Epithelial cell of prostate (primary cell): ENCODE data around the gene SERPINI1.
A peak's percentile ranks its signal among the peaks of the same experiment; 100 is the strongest.

Experiments
- DNase-seq: peaks from one replicate; pipeline ENCODE4 v3.0.0-alpha.2; 2011; ENCODE audit warnings: low read depth, low spot score
- H3K27ac ChIP-seq: fragments of 450-650 bp; 2 replicates; pipeline ENCODE4 v1.5.1; 2017; ENCODE audit warnings: mild to moderate bottlenecking

The SERPINI1 gene, protein sequence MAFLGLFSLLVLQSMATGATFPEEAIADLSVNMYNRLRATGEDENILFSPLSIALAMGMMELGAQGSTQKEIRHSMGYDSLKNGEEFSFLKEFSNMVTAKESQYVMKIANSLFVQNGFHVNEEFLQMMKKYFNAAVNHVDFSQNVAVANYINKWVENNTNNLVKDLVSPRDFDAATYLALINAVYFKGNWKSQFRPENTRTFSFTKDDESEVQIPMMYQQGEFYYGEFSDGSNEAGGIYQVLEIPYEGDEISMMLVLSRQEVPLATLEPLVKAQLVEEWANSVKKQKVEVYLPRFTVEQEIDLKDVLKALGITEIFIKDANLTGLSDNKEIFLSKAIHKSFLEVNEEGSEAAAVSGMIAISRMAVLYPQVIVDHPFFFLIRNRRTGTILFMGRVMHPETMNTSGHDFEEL

DNA sequence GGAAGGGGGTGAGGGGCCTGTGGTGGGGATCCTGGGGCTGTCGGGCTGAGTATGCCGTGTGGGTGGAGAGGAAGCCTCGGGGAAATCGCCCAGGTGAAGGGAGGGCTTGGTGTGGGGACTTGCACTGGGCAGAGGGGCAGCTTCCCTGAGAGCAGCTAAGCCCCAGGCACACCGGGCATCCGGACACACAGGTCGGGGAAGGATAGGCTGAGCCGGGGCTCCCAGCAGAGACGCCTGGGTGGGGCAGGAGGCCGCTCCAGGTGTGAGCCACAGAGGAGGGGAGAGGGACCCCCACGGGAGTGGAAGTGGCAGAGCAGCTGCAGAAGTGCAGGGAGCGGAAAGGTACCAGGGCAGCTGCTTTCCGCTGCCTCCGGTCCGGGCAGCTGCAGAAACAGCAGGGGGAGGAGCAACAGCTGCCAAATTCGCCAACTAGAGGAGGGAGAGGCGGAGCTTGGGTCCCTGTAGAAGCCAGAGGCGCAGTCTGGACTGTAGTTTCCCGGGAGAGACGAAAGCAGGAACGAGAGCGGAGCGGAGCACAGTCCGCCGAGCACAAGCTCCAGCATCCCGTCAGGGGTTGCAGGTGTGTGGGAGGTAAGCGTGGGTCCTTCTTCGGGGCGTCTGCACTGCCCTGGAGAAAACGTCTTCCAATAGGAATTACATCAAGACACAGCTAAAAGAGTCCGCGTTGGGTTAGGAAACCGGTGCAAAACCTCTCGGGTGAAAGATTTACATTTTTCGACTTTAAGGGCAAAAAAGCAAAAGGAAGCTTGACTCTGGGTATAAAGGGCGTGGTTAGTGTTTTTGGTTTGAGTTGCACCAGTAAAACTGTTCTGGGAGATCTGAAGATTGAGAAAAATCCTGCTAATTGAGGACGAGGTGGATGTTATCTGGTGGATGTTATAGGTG is at the start of gene SERPINI1:
TSS of gene SERPINI1 (plus strand) at position 489 of the 906 bp plus-strand sequence. CDS start 53,408 bp downstream, outside the sequence.
- H3K27ac ChIP-seq = peak within 1 kb of the TSS; percentile 96
- peak; percentile 73 for DNase-seq

DNA sequence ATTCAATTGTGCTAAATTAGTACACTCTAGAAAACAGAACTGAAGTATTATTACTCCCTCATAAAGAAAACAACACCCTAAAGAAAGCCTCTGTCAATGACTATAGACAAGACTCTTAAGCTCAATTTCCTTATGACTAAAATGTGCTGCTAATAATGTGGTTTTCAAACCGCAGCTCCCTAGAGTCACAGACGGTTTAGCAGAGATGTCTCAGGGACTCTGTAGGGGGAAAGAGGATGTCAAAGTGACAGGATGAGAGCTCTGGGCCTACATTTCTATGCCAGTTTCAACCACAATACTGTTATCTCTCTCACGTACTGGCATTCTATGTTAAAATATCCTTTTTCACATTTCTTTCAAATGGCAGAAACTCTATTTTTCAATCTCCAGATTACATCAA is 44.2 kb upstream of the SERPINI1 start:
- no peak overlapping the region for H3K27ac ChIP-seq
- DNase-seq = no peak

DNA sequence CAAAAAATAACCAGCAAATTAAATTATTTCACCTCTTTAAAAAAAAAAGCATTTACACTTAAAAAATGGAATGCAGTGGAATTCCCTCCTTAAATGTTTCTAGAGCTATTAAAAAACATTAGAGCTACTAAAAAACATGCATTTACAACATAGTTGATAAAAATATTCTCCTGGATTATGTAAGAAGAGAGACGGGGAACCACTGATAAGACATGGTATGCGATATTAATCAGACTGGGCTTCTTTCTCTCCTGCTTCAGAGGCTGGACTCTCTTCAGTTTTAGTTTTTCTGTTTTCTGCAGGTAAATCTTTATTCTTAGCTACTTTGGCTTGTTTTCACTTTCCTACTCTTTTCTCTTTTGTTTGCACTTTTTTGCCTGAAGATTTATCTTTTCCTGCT is 41.4 kb upstream of the SERPINI1 start:
- no peak overlapping the region for H3K27ac ChIP-seq
- DNase-seq = no peak

GRCh38 chr3:167700046-167700445 is 35.5 kb upstream of the SERPINI1 start:
- DNase-seq = no peak
- H3K27ac ChIP-seq = no peak overlapping the region

- no peak overlapping the region for H3K27ac ChIP-seq
- no peak for DNase-seq
Observed at GRCh38 chr3:167700926-167701325, 34.6 kb upstream of the SERPINI1 start.

GRCh38 chr3:167705840-167706239 is 29.7 kb upstream of the SERPINI1 start:
- DNase-seq = no peak
- no peak overlapping the region for H3K27ac ChIP-seq

GRCh38 chr3:167709690-167710089 is 25.8 kb upstream of the SERPINI1 start:
- DNase-seq = no peak
- no peak overlapping the region for H3K27ac ChIP-seq

DNA sequence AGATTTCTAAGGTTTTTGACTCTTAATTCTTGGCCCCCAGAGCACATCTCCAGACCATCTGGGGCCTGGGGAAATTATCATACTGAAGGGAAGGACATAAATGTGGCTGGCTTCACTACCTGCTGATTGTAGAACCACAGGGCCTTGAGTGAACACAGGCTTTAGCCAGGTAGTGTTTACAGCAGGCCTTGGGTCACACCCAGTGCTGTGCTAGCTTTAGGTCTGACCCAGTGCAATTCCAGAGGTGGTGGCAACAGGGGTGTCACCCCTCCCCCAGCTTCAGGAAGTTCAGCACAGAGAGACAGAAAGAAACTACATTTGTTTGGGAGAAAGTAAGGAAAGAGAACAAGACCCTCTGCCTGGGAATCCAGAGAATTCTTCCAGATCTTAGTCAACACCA is 25.0 kb upstream of the SERPINI1 start:
- no peak overlapping the region for H3K27ac ChIP-seq
- DNase-seq = no peak

DNA sequence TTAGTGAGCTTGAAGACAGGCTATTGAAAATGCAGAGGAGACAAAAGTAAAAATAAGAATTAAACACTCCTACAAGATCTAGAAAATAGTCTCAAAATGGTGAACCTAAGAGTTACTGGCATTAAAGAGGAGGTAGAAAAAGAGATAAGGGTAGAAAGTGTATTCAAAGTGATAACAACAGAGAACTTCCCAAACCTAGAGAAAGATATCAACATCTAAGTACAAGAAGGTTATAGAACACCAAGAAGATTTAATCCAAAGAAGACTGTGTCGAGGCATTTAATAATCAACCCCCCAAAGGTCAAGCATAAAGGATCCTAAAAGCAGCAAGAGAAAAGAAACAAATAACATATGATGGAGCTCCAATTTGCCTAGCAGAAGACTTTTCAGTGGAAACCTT is 24.1 kb upstream of the SERPINI1 start:
- no peak overlapping the region for H3K27ac ChIP-seq
- no peak for DNase-seq

DNA sequence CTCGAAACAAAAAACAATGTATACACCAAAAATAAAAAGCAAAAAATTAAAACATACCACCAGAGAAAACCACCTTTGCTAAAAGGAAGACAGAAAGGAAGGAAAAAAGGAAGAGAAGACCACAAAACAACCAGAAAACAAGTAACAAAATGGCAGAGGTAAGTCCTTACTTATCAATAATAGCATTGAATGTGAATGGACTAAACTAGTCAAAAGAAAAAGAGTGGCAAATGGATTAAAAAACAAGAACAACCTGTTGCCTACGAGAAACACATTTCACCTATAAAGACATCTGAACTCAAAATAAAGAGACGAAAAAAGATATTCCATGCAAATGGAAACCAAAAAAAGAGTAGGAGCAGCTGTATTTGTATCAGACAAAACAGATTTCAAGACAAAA is 23.1 kb upstream of the SERPINI1 start:
- DNase-seq = no peak

DNA sequence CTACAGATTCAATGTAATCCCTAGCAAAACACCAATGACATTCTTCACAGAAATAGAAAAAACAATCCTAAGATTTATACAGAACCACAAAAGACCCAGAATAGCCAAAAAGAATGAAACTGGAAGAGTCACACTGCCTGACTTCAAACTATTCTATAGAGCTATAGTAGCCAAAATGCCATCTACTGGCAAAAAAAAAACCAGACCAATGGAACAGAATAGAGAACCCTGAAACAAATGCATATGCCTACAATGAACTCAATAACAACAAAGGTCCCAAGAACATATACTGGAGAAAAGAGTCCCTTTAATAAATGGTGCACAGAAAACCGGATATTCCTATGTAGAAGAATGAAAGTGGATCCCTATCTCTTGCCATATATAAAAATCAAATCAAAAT is 20.6 kb upstream of the SERPINI1 start:
- H3K27ac ChIP-seq = no peak overlapping the region
- no peak for DNase-seq

More for the DNA sequence above, 23.1 kb upstream of the SERPINI1 start:
- no peak overlapping the region for H3K27ac ChIP-seq

- no peak for DNase-seq
- H3K27ac ChIP-seq = no peak overlapping the region
Observed at GRCh38 chr3:167716920-167717319, 18.6 kb upstream of the SERPINI1 start.

DNA sequence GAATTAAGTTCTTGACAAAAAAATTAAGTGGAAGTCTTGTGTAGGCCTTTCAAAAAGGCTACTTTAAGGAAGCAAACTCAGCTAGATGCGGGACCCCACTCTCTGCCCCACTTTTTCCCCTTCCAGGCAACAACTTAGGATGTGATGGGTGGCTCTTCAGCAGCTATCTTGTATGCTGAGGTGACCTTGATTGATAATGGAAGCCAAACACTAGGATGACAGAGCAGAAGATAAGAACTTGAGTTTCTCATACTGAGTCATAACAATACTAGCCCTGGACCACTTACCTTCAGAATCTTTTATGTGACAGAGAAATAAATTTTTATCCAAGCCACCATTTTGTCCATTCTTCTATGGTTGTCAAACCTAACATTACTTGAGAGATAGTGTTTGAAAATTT is 16.9 kb upstream of the SERPINI1 start:
- DNase-seq = no peak
- H3K27ac ChIP-seq = no peak overlapping the region

- no peak for DNase-seq
- H3K27ac ChIP-seq = no peak overlapping the region
Observed at GRCh38 chr3:167723025-167723512, 12.5 kb upstream of the SERPINI1 start.

GRCh38 chr3:167723872-167724271 is 11.6 kb upstream of the SERPINI1 start:
- no peak for DNase-seq
- H3K27ac ChIP-seq = no peak overlapping the region

DNA sequence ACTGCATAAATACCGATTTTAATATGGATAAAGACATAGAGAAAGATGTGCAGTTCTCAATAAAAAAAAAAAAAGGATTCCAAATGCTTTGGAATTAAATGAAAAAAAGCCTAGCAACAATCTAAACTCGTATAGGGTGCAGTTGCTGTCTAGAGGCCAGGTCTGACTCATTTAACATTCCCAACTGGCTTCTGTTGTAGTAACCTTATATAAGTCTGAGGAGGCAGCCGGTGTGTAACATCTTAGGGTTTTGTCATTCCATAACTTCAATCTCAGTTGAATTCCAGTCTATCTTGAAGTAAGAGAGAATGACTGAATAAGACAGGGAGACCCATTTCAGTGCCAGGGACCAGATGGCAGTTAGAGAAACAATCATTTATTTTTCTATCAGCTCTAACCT is 7.3 kb upstream of the SERPINI1 start:
- H3K27ac ChIP-seq = no peak overlapping the region
- peak; percentile 8 for DNase-seq

DNA sequence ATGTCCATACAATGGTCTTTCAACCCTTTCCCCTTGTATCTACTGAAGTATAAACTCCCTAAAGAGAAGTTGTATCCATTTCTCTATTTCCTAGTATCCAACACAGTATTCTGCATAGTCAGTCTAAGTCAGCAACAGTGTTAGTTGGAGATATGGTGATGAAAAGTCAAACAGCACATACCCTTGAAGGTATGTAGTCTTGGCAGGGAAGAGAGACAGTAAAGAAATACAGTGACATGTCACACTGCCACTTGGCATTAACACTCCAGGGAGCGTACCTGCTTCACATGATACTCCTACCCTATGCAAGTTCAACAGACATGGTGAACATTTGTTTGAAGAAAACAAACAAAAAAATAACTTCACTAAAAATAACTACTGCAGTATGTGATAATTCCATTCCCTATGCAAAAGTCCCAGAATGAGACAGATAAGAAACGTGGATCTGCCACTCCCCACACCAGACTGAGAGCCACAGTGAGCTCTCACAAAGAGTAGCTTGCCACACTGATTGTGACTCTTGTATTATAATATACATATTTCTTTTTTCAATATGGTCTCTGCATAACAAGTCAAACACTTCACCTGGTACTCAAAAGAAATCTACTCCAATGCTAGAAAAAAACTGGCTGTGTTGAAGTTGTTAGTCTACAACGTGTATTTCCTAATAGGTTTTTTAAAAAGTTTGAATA is 6.7 kb upstream of the SERPINI1 start:
- H3K27ac ChIP-seq = no peak overlapping the region
- DNase-seq = no peak

GRCh38 chr3:167729591-167729990 is 5.9 kb upstream of the SERPINI1 start:
- DNase-seq = no peak
- no peak overlapping the region for H3K27ac ChIP-seq

GRCh38 chr3:167731393-167731792 is 4.1 kb upstream of the SERPINI1 start:
- no peak overlapping the region for H3K27ac ChIP-seq
- DNase-seq = no peak

DNA sequence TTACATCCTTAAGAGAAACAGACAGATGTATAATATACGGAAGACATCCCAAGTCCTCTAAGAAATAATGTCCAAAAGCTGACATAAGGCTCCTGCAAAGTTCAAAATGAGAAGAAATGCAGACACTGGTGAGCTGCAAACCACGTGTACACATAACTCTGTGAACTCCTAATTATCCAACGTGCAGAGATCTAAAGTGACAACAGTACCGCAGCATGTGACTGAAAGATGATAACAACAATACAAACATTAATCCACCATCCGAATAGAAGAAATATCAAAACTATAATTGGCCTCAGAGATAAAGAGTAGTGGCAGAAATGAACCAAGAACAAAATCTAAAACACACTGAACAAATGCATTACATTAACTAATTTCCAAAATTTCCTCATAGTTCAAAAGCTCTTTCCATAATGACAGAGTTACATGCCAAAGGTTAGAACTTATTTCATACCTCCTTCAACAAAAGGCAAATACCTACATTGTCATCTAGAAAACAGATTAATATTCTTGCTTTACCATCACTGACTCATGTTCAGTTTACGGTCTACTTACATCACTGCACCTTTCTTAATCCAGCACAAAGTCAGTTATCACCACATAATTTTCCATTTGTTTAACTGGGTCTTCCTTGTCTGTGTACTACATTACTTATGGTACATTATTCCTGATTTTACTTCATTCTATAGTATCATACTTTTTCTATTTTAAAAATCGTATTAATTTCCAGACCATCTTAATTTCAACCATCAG is 3.0 kb upstream of the SERPINI1 start:
- DNase-seq = no peak

More for the DNA sequence above, 3.0 kb upstream of the SERPINI1 start:
- H3K27ac ChIP-seq = peak overlapping the region; percentile 96
